ENCODE results near the gene AKR7A2. TPM values are rescaled to one million over a fixed set of nuclear protein-coding genes. Genes with fewer than 3 reads are reported as not detected.

AKR7A2 gene
- total RNA-seq, 1 donor from 2014 or later = 63.8 TPM

DNA sequence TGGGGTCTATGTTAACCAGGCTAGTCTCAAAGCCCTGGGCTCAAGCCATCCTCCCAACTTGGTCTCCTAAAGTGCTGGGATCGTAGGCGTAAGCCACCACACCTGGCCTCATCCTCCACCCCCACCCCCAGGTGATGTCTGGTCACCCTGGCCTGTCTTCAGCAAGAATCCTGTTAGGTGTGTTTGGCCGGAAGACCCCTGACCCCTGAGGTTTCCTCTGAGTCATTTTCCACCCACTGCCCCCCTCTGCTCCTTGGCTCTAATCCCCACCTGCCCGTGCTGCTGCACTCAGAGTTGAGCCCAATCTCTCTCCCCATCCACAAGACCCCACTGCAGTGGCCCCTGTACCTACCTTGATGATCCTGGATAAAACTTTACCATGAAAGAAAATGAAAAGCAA, 25.3 kb upstream of the AKR7A2 start:
- Histone ChIP-seq H3K36me3 (peaks cover 0 to 28% of the 10 kb centered on the region in 2 donors), H3K4me1 (peaks cover 13% of the 10 kb centered on the region), H3K4me3 (no peak overlapping the region), H3K27me3 (no peaks in the 10 kb centered on the region), H3K9me3 (no peaks in the 10 kb centered on the region), H3K27ac (no peak overlapping the region)
- no peak for DNase-seq (ENCODE audit: extremely low spot score in 2 of 2)
- TF ChIP-seq POLR2AphosphoS5 (IDR thresholded peaks at IDR 0.05; ENCODE audit: insufficient read depth in 1 of 2, low read depth in 1 of 2) (no peak), POLR2A (IDR thresholded peaks at IDR 0.05) (no peak)
- TF ChIP-seq, protein P1, sequence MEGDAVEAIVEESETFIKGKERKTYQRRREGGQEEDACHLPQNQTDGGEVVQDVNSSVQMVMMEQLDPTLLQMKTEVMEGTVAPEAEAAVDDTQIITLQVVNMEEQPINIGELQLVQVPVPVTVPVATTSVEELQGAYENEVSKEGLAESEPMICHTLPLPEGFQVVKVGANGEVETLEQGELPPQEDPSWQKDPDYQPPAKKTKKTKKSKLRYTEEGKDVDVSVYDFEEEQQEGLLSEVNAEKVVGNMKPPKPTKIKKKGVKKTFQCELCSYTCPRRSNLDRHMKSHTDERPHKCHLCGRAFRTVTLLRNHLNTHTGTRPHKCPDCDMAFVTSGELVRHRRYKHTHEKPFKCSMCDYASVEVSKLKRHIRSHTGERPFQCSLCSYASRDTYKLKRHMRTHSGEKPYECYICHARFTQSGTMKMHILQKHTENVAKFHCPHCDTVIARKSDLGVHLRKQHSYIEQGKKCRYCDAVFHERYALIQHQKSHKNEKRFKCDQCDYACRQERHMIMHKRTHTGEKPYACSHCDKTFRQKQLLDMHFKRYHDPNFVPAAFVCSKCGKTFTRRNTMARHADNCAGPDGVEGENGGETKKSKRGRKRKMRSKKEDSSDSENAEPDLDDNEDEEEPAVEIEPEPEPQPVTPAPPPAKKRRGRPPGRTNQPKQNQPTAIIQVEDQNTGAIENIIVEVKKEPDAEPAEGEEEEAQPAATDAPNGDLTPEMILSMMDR (IDR thresholded peaks at IDR 0.05) = no peak
- intact Hi-C loops (cut with DNase I) = no loop called here

DNA sequence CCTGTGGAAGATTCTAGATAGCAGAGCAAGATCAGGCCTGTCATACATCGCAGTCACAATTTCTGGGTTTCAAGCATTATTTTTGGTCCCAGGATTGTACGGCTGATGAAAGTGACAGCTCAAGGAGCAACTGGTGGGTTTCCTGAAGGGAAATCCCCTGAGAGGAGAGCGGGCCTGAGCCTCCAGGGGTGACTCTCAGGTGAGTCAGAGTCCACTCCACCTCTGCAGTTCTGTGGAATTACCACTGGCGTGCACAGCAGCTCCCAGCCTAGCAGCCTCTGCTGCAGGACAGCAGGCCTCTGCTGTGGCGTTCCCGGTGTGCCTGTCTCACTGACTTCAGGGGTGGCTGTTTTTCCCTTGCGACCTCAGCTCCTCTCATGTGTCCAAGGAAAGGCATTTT, 24.6 kb upstream of the AKR7A2 start:
- peaks cover 6% of the 10 kb centered on the region for H3K4me1 ChIP-seq
- intact Hi-C loops (cut with DNase I) = no loop called here
- H3K27ac ChIP-seq = no peak overlapping the region
- peaks cover 0 to 21% of the 10 kb centered on the region in 2 donors for H3K36me3 ChIP-seq
- H3K4me3 ChIP-seq = no peak overlapping the region
- DNase-seq (ENCODE audit: extremely low spot score in 2 of 2) = no peak
- H3K9me3 ChIP-seq = no peaks in the 10 kb centered on the region
- no peaks in the 10 kb centered on the region for H3K27me3 ChIP-seq
- TF ChIP-seq POLR2AphosphoS5 (IDR thresholded peaks at IDR 0.05; ENCODE audit: insufficient read depth in 1 of 2, low read depth in 1 of 2) (no peak), POLR2A (IDR thresholded peaks at IDR 0.05) (no peak)
- TF ChIP-seq, protein P1 (IDR thresholded peaks at IDR 0.05) = no peak

DNA sequence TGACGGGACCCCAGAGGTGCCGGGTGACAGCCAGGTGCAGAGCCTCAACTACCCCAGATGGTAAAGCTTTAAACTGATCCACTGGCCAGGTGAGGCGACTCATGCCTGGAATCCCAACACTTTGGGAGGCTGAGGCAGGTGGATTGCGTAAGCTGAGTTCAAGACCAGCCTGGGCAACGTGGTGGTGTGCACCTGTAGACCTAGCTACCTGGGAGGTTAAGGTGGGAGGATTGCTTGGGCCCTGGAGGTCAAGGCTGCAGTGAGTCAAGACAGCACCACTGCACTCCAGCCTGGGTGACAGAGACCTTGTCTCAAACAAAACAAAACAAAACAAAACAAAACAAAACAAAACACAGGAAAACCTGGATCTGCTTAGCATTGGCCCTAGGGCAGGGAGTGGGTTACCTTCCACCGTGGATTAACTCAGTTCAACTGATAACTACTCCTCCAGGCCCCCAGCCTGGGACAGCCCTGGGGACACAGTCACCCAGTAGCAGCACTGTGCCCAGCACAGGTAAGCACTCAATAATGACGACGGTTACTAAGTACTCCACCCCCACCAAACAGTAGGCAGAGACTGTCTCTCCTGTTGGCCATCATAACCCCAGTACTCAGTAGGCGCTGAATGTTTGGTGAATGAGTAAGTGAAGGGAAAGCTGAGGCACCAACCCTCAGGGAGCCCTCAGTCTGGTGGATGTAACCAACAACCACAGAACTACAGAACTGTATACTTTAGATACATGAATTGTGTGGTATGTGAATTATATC, 21.8 kb upstream of the AKR7A2 start:
- peaks cover 0 to under 1% of the 10 kb centered on the region in 2 donors for H3K36me3 ChIP-seq
- no peaks in the 10 kb centered on the region for H3K27me3 ChIP-seq
- no peak for TF ChIP-seq POLR2A (IDR thresholded peaks at IDR 0.05)
- no peak for TF ChIP-seq POLR2AphosphoS5 (IDR thresholded peaks at IDR 0.05; ENCODE audit: insufficient read depth in 1 of 2, low read depth in 1 of 2)
- TF ChIP-seq, protein P1 (IDR thresholded peaks at IDR 0.05) = no peak
- H3K4me3 ChIP-seq = no peak overlapping the region
- H3K4me1 ChIP-seq = no peaks in the 10 kb centered on the region
- intact Hi-C loops (cut with DNase I) = no loop called here
- no peaks in the 10 kb centered on the region for H3K9me3 ChIP-seq
- H3K27ac ChIP-seq = no peak overlapping the region
- DNase-seq (ENCODE audit: extremely low spot score in 2 of 2) = no peak

DNA sequence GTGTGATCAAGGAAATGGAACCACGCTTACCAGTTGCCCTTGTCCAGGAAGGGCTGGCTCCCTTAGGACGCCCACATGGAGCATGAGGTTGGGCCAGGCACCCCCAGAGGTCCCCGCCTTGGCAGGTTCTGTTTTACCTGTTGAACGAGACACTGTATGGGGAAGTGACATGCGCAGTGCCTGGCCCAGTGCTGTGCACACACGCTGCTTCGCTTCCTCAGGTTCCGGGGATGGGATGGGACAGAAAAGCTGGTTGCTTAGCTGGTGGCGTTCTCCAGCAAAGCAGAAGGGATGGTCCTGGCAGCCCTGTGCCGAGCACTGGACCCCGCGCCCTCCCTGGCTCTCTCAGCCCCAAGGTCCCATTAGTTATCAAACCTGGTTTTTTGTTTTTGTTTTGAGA, 20.9 kb upstream of the AKR7A2 start:
- DNase-seq (ENCODE audit: extremely low spot score in 2 of 2) = no peak
- H3K4me1 ChIP-seq = no peaks in the 10 kb centered on the region
- H3K9me3 ChIP-seq = no peaks in the 10 kb centered on the region
- no peak overlapping the region for H3K4me3 ChIP-seq
- H3K36me3 ChIP-seq = peaks cover 0 to 10% of the 10 kb centered on the region in 2 donors
- TF ChIP-seq POLR2A (IDR thresholded peaks at IDR 0.05) (no peak), POLR2AphosphoS5 (IDR thresholded peaks at IDR 0.05; ENCODE audit: insufficient read depth in 1 of 2, low read depth in 1 of 2) (no peak)
- TF ChIP-seq, protein P1 (IDR thresholded peaks at IDR 0.05) = no peak
- no peak overlapping the region for H3K27ac ChIP-seq
- intact Hi-C loops (cut with DNase I) = no loop called here
- H3K27me3 ChIP-seq = no peaks in the 10 kb centered on the region

DNA sequence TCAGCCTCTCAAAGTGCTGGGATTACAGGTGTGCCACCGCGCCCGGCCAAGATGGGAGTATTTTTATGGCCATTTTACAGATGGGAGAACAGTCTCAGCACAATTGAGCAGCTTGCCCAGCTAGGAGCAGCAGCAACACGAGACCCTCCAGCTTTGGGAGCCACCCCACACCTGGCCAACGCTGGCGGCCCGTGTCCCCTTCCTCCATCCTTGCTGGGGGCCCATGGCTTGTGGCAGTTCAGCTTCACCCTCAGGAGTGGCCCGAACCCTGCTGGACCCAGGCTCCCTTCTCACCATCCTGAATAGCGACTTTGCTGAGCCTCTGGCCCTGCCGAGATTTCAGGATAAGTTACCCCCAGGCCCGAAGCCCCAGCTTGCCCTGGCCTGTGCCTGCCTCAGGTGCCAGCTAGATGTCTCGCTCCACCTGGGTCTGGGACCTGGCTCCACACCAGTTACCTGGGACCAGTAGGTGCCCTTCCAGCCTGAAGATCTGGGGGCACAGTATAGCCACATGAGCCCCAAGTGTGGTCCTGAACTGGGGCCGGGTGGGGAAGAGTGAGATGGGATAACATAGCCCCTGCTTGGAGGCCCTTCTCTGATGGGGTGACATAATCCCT, 19.4 kb upstream of the AKR7A2 start:
- intact Hi-C loops (cut with DNase I) = no loop called here
- TF ChIP-seq, protein P1 (IDR thresholded peaks at IDR 0.05) = no peak
- no peak for TF ChIP-seq POLR2A (IDR thresholded peaks at IDR 0.05)
- TF ChIP-seq POLR2AphosphoS5 (IDR thresholded peaks at IDR 0.05; ENCODE audit: insufficient read depth in 1 of 2, low read depth in 1 of 2) = no peak
- no peak overlapping the region for H3K4me3 ChIP-seq
- no peaks in the 10 kb centered on the region for H3K9me3 ChIP-seq
- DNase-seq (ENCODE audit: extremely low spot score in 2 of 2) = no peak
- no peak overlapping the region for H3K27ac ChIP-seq
- H3K4me1 ChIP-seq = no peaks in the 10 kb centered on the region
- no peaks in the 10 kb centered on the region for H3K27me3 ChIP-seq
- peaks cover 0 to 16% of the 10 kb centered on the region in 2 donors for H3K36me3 ChIP-seq

Measured in vagina (tissue), 2 donors.